Activated naive CD8-positive, alpha-beta T cell treated with anti-CD3 and anti-CD28 coated beads, Interleukin-2, amount 50 U/mL, for 16 hours (primary cell): ENCODE data around the gene TFB2M.

Experiments
- DNase-seq: peaks from one replicate; pipeline ENCODE4 v3.0.0-alpha.2; 2020; ENCODE audit warnings: low read depth, low spot score

Gene TFB2M

GRCh38 chr1:246513619-246514343 lies 52.3 kb downstream of the TFB2M start:
- DNase-seq: no peak

- no peak for DNase-seq
Measured at GRCh38 chr1:246513041-246513440, 53.0 kb downstream of the TFB2M start.

GRCh38 chr1:246512635-246513034 lies 53.4 kb downstream of the TFB2M start:
- no peak for DNase-seq

GRCh38 chr1:246512230-246512629 lies 53.8 kb downstream of the TFB2M start:
- no peak for DNase-seq

GRCh38 chr1:246511203-246511602 lies 54.9 kb downstream of the TFB2M start:
- no peak for DNase-seq

GRCh38 chr1:246510147-246511030 lies 55.7 kb downstream of the TFB2M start:
- no peak for DNase-seq

GRCh38 chr1:246508897-246509688 lies 57.0 kb downstream of the TFB2M start:
- DNase-seq: no peak

- peak; percentile 54 for DNase-seq
Measured at GRCh38 chr1:246506674-246507481, 59.2 kb downstream of the TFB2M start, which contains the start of gene SMYD3. Gene SMYD3, minus strand, starts transcription at chr1:246507279.

- DNase-seq: no peak
Measured at GRCh38 chr1:246506367-246506673, 59.7 kb downstream of the TFB2M start.

- no peak for DNase-seq
Measured at GRCh38 chr1:246503341-246503740, 62.7 kb downstream of the TFB2M start.

- no peak for DNase-seq
Measured at GRCh38 chr1:246497331-246497915, 68.6 kb downstream of the TFB2M start.

GRCh38 chr1:246492611-246493245 lies 73.3 kb downstream of the TFB2M start:
- no peak for DNase-seq

GRCh38 chr1:246491551-246492053 lies 74.5 kb downstream of the TFB2M start:
- DNase-seq: no peak
